GM19099 (cell line): ENCODE measurements around the gene NKTR.

Experiments used
- POLR2A ChIP-seq: IDR thresholded peaks from 3 replicates; pipeline ENCODE4 v1.6.1; 2011; ENCODE audit warnings: low read depth; ENCODE audit not compliant: insufficient read length; ENCODE audit errors: extremely low read depth

NKTR gene

DNA sequence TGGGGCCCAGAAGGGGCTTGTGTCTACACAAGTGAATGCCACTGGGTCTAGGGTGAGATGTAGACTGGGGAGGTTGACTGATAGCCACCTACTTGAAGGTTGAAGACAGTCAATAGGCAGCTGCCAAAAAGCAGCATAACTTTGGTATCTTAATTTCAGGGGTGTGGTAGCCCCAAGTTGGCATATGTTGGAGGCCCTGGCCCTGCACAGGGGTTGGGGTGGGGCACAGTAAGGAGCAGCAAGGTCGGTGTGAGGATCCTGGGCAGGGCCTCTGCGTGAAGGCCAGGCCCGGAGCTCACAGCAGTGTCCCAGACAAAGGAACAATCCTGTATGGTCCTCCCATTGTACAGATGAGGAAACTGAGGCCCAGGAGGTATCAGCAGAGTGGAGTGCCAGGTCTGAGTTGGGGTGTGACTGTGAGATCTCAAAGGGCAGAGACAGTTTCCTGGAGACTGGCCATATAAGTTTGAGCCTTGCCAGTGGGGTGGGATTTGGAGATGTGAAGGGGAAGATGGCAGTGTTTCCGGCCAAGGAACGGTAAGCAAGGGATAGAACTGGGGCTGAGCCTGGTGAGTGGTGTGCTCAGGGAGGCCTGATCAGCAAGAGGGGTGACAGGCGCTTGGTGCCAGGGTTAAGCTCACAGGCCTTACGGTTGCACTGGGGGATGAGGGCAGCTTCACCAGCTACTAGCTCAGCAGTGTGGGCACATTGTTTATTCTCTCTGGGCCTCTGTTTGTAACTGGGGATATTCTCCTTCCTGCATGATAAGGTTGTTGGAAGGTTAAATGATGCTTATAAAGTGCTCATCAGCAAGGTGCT lies 86.6 kb downstream of the NKTR start:
- TF ChIP-seq POLR2A = no peak

DNA sequence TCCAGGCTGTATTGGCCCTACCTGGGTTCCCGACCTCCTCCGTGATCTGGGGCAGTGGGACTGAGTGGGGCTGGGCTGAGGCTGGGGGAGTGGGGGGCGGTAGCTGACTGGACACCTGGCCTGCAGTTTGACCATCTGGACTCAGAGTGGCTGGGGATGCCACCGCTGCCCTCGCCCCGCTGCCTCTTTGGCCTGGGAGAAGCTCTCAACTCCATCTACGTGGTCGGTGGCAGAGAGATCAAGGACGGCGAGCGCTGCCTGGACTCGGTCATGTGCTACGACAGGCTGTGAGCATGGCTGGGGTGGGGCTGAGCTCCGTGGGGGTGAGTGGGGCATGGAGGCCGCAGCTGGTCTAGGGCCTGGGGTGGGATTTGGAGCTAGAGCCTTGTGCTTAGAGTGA lies 87.5 kb downstream of the NKTR start:
- TF ChIP-seq POLR2A = no peak

GRCh38 chr3:42688487-42689420 lies 88.3 kb downstream of the NKTR start:
- no peak for TF ChIP-seq POLR2A

DNA sequence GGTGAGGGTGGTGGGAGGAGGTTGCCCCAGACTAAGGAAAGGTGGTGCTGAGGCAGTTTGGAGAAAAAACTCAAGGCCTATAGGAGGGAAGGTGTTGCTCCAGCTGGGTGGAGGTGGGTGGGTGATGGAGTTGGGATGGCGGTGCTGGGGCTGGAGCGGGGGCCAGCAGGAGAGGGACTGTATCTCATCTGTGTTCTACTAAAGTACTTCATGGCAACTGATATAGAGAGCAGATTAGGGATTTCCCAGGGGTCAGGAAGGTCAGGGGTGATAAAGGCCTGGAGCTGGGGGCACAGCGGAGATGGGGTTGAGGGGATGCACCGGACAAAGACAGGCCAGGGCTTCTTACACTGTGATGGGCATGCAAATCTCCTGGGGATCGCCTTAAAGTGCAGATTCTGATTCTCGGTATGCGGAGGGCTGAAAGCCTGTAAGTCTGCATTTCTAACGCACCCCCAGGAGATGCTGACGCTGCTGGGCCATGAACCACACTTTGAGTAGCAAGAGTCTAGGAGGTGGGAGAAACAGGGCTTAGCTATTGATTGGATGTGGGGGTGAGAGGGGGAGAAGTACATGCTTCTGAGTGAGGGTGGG lies 89.0 kb downstream of the NKTR start:
- no peak for TF ChIP-seq POLR2A

- no peak for TF ChIP-seq POLR2A
These were observed 89.7 kb downstream of the NKTR start for GRCh38 chr3:42690191-42690590.

GRCh38 chr3:42690766-42691680 lies 90.5 kb downstream of the NKTR start:
- TF ChIP-seq POLR2A = no peak

DNA sequence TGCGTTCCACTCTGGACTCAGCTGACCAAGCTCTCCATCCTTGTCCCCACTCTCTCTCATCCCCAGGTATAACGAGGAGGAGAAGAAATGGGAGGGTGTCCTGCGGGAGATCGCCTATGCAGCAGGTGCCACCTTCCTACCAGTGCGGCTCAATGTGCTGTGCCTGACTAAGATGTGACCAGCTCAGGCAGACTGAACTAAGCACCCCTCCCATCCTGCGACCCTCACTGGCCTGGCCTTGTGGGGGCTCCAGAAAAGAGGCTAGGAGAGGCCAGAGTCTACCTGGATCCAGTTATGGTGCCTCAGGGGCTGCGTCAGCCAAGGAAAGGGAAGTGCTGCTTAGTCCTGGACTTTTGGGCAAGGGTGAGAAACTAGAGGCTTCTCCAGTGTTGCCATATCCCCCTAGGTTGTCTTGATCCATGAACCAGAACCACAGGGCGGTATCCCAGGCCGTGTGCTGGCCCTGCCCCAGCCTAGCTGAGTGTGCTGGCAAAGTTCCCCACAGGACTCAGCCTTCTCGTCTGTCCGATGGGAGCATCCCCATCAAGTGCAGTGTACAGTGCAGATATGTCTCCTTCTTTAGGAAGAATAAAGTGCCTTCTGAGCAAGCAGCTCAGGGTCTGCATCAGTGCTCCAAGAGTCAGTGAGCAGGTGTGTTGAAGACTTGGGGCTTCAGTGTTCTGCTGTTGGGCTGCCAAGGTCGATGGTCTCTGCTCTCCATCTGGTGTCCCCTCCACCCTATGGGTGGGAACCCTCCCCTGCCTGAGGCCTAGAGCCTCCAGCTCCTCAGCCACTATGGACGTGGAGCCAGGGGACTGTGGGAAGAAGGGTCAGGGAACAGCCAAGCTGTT lies 91.6 kb downstream of the NKTR start:
- no peak for TF ChIP-seq POLR2A

GRCh38 chr3:42692667-42693529 lies 92.4 kb downstream of the NKTR start:
- no peak for TF ChIP-seq POLR2A

- TF ChIP-seq POLR2A = no peak
These were observed 93.0 kb downstream of the NKTR start for GRCh38 chr3:42693530-42693930.

DNA sequence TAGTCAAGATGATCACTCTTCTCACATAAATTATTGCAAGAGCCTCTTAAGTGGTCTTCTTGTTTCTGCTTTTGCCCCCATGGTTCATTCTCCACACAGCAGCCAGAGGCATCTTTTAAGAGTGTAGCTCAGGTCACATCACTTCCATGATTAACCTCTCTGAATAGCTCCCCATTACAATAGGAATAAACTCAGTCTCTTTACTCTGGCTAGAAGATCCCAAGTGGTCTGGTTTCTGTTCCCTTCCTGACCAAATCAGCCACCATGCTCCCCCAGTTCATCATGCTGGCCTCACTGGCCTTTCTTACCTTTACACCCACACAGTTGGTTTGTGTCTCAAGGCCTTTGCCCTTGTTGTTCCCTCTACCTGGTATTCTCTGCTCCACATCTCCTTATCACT lies 93.9 kb downstream of the NKTR start:
- no peak for TF ChIP-seq POLR2A

DNA sequence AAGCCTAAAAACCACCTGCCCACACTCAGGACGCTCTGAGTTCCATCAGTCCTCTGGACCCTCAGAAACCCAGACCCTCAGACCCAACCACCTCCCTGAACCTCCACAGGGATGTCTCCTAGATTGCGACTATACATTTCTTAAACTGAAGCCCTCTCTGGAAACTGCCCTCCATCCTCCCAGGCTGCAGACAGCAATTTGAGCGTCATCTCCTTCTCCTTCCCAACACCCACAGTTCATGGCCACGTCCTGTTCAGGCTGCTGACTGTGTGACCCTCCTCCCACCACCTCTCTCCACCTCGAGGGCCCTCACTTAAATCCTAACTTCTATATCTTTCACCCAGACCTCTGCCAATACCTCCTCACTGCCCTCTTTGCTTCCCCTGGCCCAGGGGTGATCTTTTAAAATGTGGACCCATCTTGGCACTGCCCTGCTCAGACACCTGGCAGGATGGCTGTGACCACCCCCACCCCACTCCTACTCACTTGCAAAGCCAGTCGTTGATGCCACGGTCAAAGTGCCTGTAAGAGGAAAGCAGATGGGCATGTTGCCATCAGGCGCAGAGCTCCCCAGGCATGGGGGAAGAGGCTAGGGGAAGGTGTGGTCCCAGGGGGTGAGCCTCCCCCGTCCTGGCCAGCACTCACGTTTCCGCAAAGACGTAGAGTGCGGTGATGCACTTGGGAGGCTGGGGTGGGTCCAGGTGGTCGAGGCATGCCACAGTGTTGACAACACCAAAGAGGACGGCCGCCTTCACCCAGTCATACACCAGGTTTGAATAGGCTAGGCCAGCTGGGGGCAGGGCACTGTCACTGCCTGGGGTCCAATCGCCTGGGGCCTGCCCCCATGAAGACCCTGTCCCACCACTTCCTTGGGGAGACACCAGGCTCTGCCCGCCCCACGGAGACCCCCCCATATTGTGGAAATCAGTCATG lies 96.1 kb downstream of the NKTR start:
- no peak for TF ChIP-seq POLR2A
